Gastroesophageal sphincter (tissue), 4 donors: ENCODE data around the gene DUS1L. TPM values are rescaled to one million over a fixed set of nuclear protein-coding genes. Genes with fewer than 3 reads are reported as not detected.

Experiments used
- ATAC-seq: fragments of 150-250 bp; one replicate; pipeline ENCODE4 v1.9.1; 2016; ENCODE audit warnings: mild to moderate bottlenecking, moderate library complexity
- H3K27ac ChIP-seq, 4 donors: fragments of 200-600 bp; sonication (generic) in 3 of 4; 1 replicate in 3 of 4; 2 replicates in 1 of 4; pipeline ENCODE4 v1.5.1; 2016 to 2019
- H3K27me3 ChIP-seq: fragments of 200-600 bp; sonication (generic); one replicate; pipeline ENCODE4 v1.5.1; 2019
- H3K36me3 ChIP-seq, 2 donors: fragments of 200-600 bp; sonication (generic); one replicate each; pipeline ENCODE4 v1.5.1; 2019; ENCODE audit warnings: control low read depth in 1 of 2
- H3K4me1 ChIP-seq, 3 donors: fragments of 200-600 bp; sonication (generic); 1 replicate in 2 of 3; 2 replicates in 1 of 3; pipeline ENCODE4 v1.5.1; 2016 to 2019; ENCODE audit warnings: control low read depth in 2 of 3
- H3K4me3 ChIP-seq, 2 donors: fragments of 200-600 bp; sonication (generic); one replicate each; pipeline ENCODE4 v1.5.1; 2019; ENCODE audit warnings: mild to moderate bottlenecking in 1 of 2, moderate library complexity in 1 of 2
- H3K9me3 ChIP-seq, 3 donors: fragments of 200-600 bp; sonication (generic); one replicate each; pipeline ENCODE4 v1.5.1; 2017 to 2019; ENCODE audit warnings: control low read depth in 2 of 3
- EP300 ChIP-seq: sonication (generic); formaldehyde crosslinking; IDR thresholded peaks from one replicate; pipeline ENCODE4 v1.6.1; 2017; ENCODE audit warnings: antibody characterized with exemption, mild to moderate bottlenecking
- POLR2A ChIP-seq, 2 donors: fragments of 450-650 bp; IDR thresholded peaks; one replicate each; pipeline ENCODE4 v1.6.1; 2017; ENCODE audit warnings: antibody characterized with exemption in 2 of 2, mild to moderate bottlenecking in 2 of 2, moderate library complexity in 1 of 2
- POLR2AphosphoS5 ChIP-seq: sonication (generic); formaldehyde crosslinking; IDR thresholded peaks from one replicate; pipeline ENCODE4 v1.6.1; 2017; ENCODE audit warnings: antibody characterized with exemption
- WGBS, 2 donors: methylation state at CpG; one replicate each; pipeline ENCODE4 v1.1.5; 2018; ENCODE audit warnings: low coverage in 1 of 2; 5-methylcytosine and 5-hydroxymethylcytosine counted together
- total RNA-seq, 4 donors: library from RNA; depleted of rRNA; stranded (reverse); fragments of >200 nt; gene quantifications; one replicate each; pipeline ENCODE4 v1.1.0, GENCODE V29; 2016
- TF ChIP-seq, protein P1 (sequence below), 4 experiments: fragments of 200-600 bp in 2 of 4; fragments of 450-650 bp in 2 of 4; sonication (generic) in 1 of 4; IDR thresholded peaks; one replicate each; pipeline ENCODE4 v1.5.1; 2017 to 2019; ENCODE audit warnings: antibody characterized with exemption in 4 of 4, mild to moderate bottlenecking in 2 of 4, moderate library complexity in 2 of 4

Gene DUS1L
- total RNA-seq, result 10 to 100 TPM; 35.8 to 62.8 (median 52.9) TPM

DNA sequence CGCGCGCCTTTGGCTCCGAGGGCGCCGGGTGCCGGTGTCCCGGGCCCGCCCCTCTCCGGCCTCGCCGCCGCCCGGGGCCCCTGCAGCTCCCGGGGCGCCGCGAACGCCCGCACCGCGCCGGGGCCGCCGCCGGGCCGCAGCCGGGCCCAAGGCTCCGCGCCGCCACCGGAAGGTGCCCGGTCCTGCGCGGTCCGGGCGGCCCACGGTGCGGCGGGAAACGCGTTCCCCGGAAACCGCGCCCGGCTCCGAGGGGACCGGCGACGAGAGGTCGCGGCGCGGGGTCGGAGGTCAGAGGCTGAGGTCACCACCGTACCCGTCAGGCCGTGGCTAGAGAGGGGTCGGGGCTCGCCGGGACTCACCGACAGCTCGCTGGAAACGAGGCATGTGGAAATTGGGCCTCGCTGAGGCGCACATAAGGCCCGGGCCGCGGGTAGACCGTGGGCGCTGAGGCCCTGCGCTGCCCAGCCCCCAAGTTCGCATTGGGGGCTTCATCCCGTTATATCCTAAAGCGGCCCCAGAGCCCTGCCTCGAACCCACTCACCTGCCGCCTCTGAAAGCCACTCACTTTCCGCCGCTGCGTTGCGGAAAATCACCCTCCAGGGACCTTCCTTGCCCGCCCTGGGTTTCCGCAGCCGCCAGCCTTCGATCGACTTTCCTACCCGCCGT is at the start of gene DUS1L:
Gene DUS1L, minus strand, starts transcription at position 167 of the 666 bp plus-strand sequence. CDS start 745 bp downstream, outside the sequence.
- H3K4me1 ChIP-seq, result peaks cover 0 to 29% (median 19%) of the 10 kb centered on the region in 3 donors
- peaks cover 0 to 36% of the 10 kb centered on the region in 2 donors for H3K36me3 ChIP-seq
- H3K9me3 ChIP-seq, result no peaks in the 10 kb centered on the region
- no peaks in the 10 kb centered on the region for H3K27me3 ChIP-seq
- 31 to 100% methylated on average over 1 to 12 of the region's 88 CpGs for WGBS, 2 donors
- TF ChIP-seq EP300 (no peak), POLR2A (IDR thresholded peaks at IDR 0.05) (peak; percentile 23 to 69), POLR2AphosphoS5 (peak; percentile 52)
- TF ChIP-seq, protein P1, sequence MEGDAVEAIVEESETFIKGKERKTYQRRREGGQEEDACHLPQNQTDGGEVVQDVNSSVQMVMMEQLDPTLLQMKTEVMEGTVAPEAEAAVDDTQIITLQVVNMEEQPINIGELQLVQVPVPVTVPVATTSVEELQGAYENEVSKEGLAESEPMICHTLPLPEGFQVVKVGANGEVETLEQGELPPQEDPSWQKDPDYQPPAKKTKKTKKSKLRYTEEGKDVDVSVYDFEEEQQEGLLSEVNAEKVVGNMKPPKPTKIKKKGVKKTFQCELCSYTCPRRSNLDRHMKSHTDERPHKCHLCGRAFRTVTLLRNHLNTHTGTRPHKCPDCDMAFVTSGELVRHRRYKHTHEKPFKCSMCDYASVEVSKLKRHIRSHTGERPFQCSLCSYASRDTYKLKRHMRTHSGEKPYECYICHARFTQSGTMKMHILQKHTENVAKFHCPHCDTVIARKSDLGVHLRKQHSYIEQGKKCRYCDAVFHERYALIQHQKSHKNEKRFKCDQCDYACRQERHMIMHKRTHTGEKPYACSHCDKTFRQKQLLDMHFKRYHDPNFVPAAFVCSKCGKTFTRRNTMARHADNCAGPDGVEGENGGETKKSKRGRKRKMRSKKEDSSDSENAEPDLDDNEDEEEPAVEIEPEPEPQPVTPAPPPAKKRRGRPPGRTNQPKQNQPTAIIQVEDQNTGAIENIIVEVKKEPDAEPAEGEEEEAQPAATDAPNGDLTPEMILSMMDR (IDR thresholded peaks at IDR 0.05), result no peak
- H3K4me3 ChIP-seq, result peak within 1 kb of the TSS; percentile 72 to 85
- ATAC-seq, result peak; percentile 89
- peak within 1 kb of the TSS; percentile 62 to 95 (median 90) for H3K27ac ChIP-seq

DNA sequence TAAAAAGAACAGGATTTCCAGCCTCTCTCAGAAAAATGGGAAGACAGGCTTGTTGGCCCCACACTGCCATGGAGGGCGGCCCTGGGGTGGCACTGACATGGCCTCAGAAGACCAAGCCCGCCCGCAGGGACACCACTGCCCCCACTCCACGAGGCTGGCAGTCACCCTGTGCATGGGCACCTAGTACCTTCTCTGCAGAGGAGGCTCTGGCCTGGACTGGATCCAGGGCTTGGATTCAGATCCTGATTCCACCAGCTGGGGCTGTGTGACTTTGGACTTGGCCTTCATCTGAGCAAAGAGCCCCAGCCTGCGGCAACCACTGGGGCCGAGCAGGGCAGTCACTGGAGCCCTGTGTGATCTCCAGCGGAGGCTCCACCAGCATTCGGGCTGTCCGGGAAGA is 49.3 kb upstream of the DUS1L start:
- Histone ChIP-seq H3K4me3 (no peak overlapping the region), H3K27ac (no peak overlapping the region), H3K4me1 (peaks cover 0 to 7% (median 0%) of the 10 kb centered on the region in 3 donors), H3K27me3 (no peaks in the 10 kb centered on the region), H3K36me3 (peaks cover 0 to 45% of the 10 kb centered on the region in 2 donors), H3K9me3 (no peaks in the 10 kb centered on the region)
- ATAC-seq, result no peak
- TF ChIP-seq POLR2A (IDR thresholded peaks at IDR 0.05) (no peak), EP300 (no peak), POLR2AphosphoS5 (no peak)
- TF ChIP-seq, protein P1 (IDR thresholded peaks at IDR 0.05), result no peak
- 100% methylated on average over 1 to 3 of the region's 9 CpGs for WGBS, 2 donors

DNA sequence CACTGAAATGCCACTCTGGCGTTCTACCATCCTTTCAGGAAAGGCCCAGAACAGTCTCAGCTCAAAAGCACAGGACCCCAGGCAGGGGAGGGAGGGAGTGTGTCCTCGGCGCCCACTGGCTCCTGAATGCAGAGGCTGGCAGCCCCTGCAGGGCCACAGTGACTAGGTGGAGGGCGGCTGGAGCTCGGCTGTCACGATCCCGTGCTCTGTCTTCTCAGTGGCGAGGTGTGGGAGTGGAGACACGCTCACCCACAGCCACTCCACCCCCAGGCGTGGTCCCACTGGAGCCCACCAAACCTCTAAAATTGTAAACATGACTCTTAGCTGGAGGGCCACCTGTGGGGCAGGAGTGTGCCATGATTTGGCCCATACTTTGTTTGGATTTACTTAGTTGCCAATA is 48.8 kb upstream of the DUS1L start:
- H3K4me1 ChIP-seq, result peaks cover 0 to 3% (median 0%) of the 10 kb centered on the region in 3 donors
- H3K9me3 ChIP-seq, result no peaks in the 10 kb centered on the region
- TF ChIP-seq POLR2AphosphoS5 (no peak), POLR2A (IDR thresholded peaks at IDR 0.05) (no peak), EP300 (no peak)
- TF ChIP-seq, protein P1 (IDR thresholded peaks at IDR 0.05), result no peak
- peaks cover 0 to 45% of the 10 kb centered on the region in 2 donors for H3K36me3 ChIP-seq
- WGBS, 2 donors, result no CpG with 5 or more reads among the region's 10 CpGs
- H3K27ac ChIP-seq, result no peak overlapping the region
- no peak overlapping the region for H3K4me3 ChIP-seq
- H3K27me3 ChIP-seq, result no peaks in the 10 kb centered on the region
- no peak for ATAC-seq

DNA sequence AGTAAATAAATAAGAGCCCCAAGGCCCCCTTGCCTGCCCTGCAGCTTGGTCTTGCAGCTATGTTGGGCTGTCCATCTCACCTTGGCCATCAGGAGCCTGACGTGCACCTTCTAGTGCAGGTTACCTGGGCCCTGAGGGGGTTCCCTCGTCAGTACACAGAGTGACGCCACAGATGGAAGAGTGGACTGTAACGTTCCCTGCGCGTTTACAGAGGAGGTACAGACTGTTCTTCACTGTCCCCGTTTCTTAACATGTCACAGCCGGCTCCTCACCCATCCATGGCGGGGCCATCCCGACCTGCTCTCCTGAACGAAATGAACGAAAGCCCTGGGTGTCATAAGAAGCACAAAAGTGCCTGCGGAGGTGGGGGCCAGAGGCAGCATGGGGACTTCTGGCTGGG is 48.3 kb upstream of the DUS1L start:
- Histone ChIP-seq H3K4me3 (no peak overlapping the region), H3K36me3 (peaks cover 0 to 45% of the 10 kb centered on the region in 2 donors), H3K27ac (no peak overlapping the region), H3K27me3 (no peaks in the 10 kb centered on the region), H3K9me3 (no peaks in the 10 kb centered on the region), H3K4me1 (no peaks in the 10 kb centered on the region)
- no CpG with 5 or more reads among the region's 13 CpGs for WGBS, 2 donors
- TF ChIP-seq POLR2A (IDR thresholded peaks at IDR 0.05), result no peak
- TF ChIP-seq POLR2AphosphoS5, result no peak
- TF ChIP-seq, protein P1 (IDR thresholded peaks at IDR 0.05), result no peak
- TF ChIP-seq EP300, result no peak
- ATAC-seq, result no peak

DNA sequence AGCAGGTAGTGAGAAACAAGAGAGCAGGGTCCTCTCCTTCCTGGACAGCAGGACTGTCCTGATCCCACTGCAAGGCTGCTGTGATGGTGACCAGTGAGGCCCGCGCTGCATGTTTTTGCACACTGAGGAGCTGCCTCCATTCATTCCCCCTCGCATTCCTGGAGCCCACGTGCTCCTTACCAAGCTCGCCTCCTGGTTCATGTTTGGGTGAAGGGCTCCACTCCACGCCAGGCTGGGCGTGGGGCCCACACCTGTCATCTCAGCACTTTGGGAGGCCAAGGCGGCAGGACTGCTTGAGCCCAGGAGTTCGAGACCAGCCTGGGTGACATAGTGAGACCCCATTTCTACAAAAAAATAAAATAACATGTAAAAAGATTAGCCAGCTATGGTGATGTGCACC is 47.8 kb upstream of the DUS1L start:
- H3K27me3 ChIP-seq, result no peaks in the 10 kb centered on the region
- no peaks in the 10 kb centered on the region for H3K4me1 ChIP-seq
- ATAC-seq, result no peak
- no peak overlapping the region for H3K27ac ChIP-seq
- 83% methylated on average over 4 of the region's 9 CpGs for WGBS, 2 donors
- H3K4me3 ChIP-seq, result no peak overlapping the region
- TF ChIP-seq POLR2AphosphoS5 (no peak), EP300 (no peak), POLR2A (IDR thresholded peaks at IDR 0.05) (no peak)
- TF ChIP-seq, protein P1 (IDR thresholded peaks at IDR 0.05), result no peak
- peaks cover 0 to 42% of the 10 kb centered on the region in 2 donors for H3K36me3 ChIP-seq
- H3K9me3 ChIP-seq, result no peaks in the 10 kb centered on the region
